ENCODE results near the gene GKN2. TPM values are rescaled to one million over a fixed set of nuclear protein-coding genes. Genes with fewer than 3 reads are reported as not detected.
A peak's percentile ranks its signal among the peaks of the same experiment; 100 is the strongest.
"Not testable (repeated sequence)": the region's sequence is repeated elsewhere in the genome, so short reads cannot be mapped to it uniquely, and the experiment has no call there.

Gene GKN2
- total RNA-seq, 2 experiments from 2014 or later = not detected

DNA sequence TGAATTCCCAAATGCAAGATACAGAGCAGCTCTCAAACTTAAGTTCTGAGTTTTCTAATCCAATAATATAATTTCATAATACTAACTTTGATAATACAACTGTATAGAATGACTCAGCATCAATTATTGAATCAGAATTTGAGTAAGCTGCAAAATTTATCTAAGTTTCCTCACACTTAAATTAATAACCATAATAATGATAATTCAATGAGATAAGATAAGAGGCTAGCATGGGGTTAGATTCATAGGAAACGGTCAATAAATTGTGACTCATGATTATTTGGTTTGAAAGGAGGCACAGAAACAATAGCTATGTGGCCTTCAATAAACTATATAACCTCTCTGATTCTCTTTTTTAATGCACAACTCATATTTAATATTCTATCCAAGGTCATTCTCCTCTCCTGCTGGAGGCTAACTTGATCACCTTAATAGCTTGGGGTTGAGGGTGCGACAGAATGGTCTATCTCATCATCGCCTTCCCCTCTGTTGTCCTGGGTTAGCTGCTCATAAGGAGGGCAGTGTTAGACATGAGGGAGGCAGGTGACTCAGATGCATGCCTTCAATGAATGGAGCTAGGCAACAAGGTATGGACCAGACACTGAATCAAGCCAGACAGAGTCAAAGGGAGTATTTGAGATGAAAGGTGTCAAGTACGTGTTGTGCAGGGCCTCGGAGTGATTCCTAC lies 45.3 kb downstream of the GKN2 start:
- no peaks in the 10 kb centered on the region for H3K9me3 Mint-ChIP-seq (ENCODE audit: low read depth)
- CTCF ChIA-PET = interaction anchor here (0.6 to 6.1 kb wide), 28 partner anchors 8 to 623 kb away, joined by 3 to 57 read pairs (median 4); partner anchors contain the start of genes APLF and FBXO48
- intact Hi-C loops (cut with DNase I, micrococcal nuclease) = loop anchor here (5.0 kb wide), 2 partner anchors 140 to 655 kb away; partner anchors contain the start of gene PPP3R1 (in 1 of the 2)
- H3K4me3 Mint-ChIP-seq = peak overlapping the region; percentile 46
- ATAC-seq = peak; percentile 18
- H3K27me3 Mint-ChIP-seq = no peaks in the 10 kb centered on the region
- POLR2A ChIA-PET = interaction anchor here (0.6 to 0.7 kb wide), 3 partner anchors 11 to 119 kb away, joined by 3 read pairs; no protein-coding TSS in a partner anchor
- peaks cover 36% of the 10 kb centered on the region for H3K4me1 Mint-ChIP-seq
- peak overlapping the region; percentile 95 for H3K27ac Mint-ChIP-seq
- no peak for DNase-seq
- no peaks in the 10 kb centered on the region for H3K36me3 Mint-ChIP-seq (ENCODE audit: low read depth)

DNA sequence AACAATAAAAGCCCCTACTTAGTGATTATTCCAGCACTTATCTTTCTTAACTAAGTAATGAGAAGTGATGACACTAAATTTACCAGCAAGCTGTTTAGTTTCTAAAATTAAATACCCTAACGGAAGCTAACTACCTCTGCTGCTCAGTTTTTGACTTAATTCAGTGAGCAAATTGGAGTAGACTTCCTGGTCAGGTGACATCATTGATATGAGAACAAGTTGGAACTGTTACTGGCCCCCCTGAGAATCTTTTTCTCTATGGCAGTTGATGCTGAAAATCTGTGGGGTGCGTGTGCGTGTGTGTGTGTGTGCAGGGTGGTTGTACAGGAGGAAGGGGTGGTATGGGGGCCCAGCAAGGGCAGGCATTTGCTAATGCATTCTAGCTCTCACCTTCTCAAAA lies 46.0 kb downstream of the GKN2 start:
- ATAC-seq = no peak
- Mint-ChIP-seq H3K9me3 (ENCODE audit: low read depth) (peaks cover 4% of the 10 kb centered on the region), H3K4me1 (peaks cover 36% of the 10 kb centered on the region), H3K36me3 (ENCODE audit: low read depth) (no peaks in the 10 kb centered on the region), H3K4me3 (no peak overlapping the region), H3K27ac (peak overlapping the region; percentile 3), H3K27me3 (no peaks in the 10 kb centered on the region)
- intact Hi-C loops (cut with DNase I, micrococcal nuclease) = loop anchor here (5.0 kb wide), 2 partner anchors 139 to 654 kb away; partner anchors contain the start of gene PPP3R1 (in 1 of the 2)
- ChIA-PET POLR2A (no interaction called here), CTCF (interaction anchor here (1.0 to 6.1 kb wide), 14 partner anchors 19 to 442 kb away, joined by 3 to 57 read pairs (median 7); partner anchors contain the start of genes APLF and FBXO48)
- DNase-seq = no peak

DNA sequence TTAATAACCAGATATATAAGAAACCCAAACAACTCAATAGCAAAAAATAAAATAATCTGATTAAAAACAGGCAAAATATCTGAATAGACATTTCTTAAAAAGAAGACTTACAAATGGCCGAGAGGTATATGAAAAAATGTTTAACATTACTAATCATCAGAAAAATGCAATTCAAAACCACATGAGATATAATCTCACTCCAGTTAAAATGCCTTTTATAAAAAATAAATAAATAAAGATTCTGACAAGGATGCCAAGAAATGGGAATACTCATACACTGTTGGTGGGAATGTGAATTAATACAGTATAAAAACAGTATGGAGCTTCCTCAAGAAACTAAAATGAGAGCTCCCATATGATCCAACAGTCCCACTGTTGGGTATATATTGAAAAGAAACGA lies 47.6 kb downstream of the GKN2 start:
- POLR2A ChIA-PET = no interaction called here
- no peaks in the 10 kb centered on the region for H3K36me3 Mint-ChIP-seq (ENCODE audit: low read depth)
- peaks cover 31% of the 10 kb centered on the region for H3K4me1 Mint-ChIP-seq
- H3K4me3 Mint-ChIP-seq = no peak overlapping the region
- no peaks in the 10 kb centered on the region for H3K27me3 Mint-ChIP-seq
- CTCF ChIA-PET = interaction anchor here (0.6 to 6.1 kb wide), 3 partner anchors 20 to 696 kb away, joined by 3 to 51 read pairs (median 5); partner anchors contain the start of genes APLF and FBXO48
- no peak for ATAC-seq
- DNase-seq = no peak
- H3K27ac Mint-ChIP-seq = no peak overlapping the region
- H3K9me3 Mint-ChIP-seq (ENCODE audit: low read depth) = peaks cover 14% of the 10 kb centered on the region
- intact Hi-C loops (cut with DNase I, micrococcal nuclease) = loop anchor here (5.0 kb wide), 2 partner anchors 138 to 653 kb away; partner anchors contain the start of gene PPP3R1 (in 1 of the 2)

DNA sequence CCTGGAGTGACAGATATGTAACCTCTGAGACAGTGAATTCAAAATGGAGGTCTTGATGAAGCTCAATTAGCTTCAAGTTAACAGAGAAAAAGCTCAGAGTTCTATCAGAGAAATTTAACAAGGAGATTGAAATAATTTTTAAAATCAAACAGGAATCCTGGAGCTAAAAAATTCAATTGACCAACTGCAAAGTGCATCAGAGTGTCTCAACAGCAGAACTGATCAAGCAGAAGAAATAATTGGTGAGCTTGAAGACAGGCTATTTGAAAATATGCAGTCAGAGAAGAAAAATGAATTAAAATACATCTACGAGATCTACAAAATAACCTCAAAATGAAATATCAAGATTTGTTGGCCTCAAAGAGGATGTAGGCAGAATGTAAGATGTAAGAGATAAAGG lies 51.1 kb downstream of the GKN2 start:
- no peak overlapping the region for H3K27ac Mint-ChIP-seq
- H3K4me1 Mint-ChIP-seq = peaks cover under 1% of the 10 kb centered on the region
- no peak overlapping the region for H3K4me3 Mint-ChIP-seq
- no peak for DNase-seq
- no peaks in the 10 kb centered on the region for H3K27me3 Mint-ChIP-seq
- H3K9me3 Mint-ChIP-seq (ENCODE audit: low read depth) = peaks cover 14% of the 10 kb centered on the region
- ChIA-PET CTCF (interaction anchor here (0.9 to 1.2 kb wide), 3 partner anchors 12 to 150 kb away, joined by 3 to 5 read pairs (median 3); no protein-coding TSS in a partner anchor), POLR2A (no interaction called here)
- no peaks in the 10 kb centered on the region for H3K36me3 Mint-ChIP-seq (ENCODE audit: low read depth)
- intact Hi-C loops (cut with DNase I, micrococcal nuclease) = no loop called here
- ATAC-seq = no peak

DNA sequence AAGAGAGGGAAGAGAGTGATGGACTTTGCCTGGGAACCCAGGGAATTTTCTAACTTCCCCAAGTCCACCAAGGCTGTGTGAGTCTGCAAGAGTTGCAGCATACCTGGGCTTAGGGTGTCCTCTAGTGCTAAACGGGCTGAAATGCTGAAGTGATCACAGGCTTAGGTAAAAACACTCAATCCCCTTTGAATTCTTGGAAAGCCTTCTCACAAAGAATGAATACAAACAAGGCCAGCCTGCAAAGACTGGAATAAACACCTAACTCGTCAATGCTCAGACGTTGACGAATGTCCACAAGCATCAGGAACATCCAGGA lies 51.5 kb downstream of the GKN2 start:
- H3K4me1 Mint-ChIP-seq = no peaks in the 10 kb centered on the region
- no peaks in the 10 kb centered on the region for H3K36me3 Mint-ChIP-seq (ENCODE audit: low read depth)
- ATAC-seq = no peak
- POLR2A ChIA-PET = no interaction called here
- CTCF ChIA-PET = interaction anchor here (0.9 kb wide), 2 partner anchors 12 to 20 kb away, joined by 3 to 5 read pairs; no protein-coding TSS in a partner anchor
- peaks cover 14% of the 10 kb centered on the region for H3K9me3 Mint-ChIP-seq (ENCODE audit: low read depth)
- intact Hi-C loops (cut with DNase I, micrococcal nuclease) = no loop called here
- no peaks in the 10 kb centered on the region for H3K27me3 Mint-ChIP-seq
- no peak for DNase-seq
- H3K27ac Mint-ChIP-seq = no peak overlapping the region
- no peak overlapping the region for H3K4me3 Mint-ChIP-seq

DNA sequence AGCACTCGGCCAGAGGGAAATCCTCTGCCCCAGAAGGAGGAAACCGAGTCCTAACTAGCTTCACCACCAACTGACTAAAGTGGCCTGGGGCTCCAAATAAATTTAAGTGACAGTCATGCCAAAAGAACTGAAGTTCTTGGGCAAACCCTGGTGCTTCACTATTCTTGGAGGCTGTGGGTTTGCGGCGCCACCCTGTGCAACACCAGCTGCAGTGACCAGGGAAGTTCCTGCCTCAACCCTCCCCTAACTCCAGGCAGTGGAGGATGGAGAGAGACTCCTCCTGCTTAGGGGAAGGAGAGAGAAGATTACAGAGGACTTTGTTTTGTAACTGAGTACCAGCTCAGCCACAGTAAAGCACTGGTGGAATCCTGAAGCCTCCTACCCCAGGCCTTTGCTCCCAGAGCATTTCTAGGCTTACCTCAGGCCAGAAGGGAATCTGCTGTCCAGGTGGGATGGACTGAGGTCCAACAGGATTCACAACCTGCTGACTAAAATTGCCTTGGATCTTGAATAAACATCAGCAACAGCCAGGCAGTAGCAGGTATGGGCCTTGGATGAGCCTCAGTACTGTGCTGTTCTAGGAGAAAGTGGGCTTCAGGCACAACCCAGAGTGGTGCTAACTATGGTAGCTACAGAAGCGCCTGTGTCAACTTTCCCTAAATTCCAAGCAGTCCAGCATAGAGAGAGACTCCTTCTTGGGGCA lies 52.0 kb downstream of the GKN2 start:
- DNase-seq (no peak), ATAC-seq (no peak)
- Mint-ChIP-seq H3K36me3 (ENCODE audit: low read depth) (no peaks in the 10 kb centered on the region), H3K4me1 (no peaks in the 10 kb centered on the region), H3K4me3 (no peak overlapping the region), H3K9me3 (ENCODE audit: low read depth) (peaks cover 14% of the 10 kb centered on the region), H3K27me3 (no peaks in the 10 kb centered on the region), H3K27ac (no peak overlapping the region)
- ChIA-PET CTCF (interaction anchor here (1.7 kb wide), 1 partner anchor 43 kb away, joined by 5 read pairs; no protein-coding TSS in a partner anchor), POLR2A (no interaction called here)
- intact Hi-C loops (cut with DNase I, micrococcal nuclease) = no loop called here

DNA sequence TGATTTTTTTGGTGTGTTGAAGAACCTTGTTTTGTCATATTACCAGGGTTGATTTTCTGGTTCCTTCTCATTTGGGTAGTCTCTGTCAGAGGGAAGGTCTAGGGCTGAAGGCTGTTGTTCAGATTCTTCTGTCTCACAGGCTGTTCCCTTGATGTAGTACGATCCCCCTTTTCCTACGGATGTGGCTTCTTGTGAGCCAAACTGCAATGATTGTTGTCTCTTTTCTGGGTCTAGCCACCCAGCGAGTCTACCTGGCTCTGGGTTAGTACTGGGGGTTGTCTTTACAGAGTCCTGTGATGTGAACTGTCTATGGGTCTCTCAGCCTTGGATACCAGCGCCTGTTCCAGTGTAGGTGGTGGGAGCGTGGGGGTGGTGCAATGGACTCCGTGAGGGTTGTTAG lies 56.7 kb downstream of the GKN2 start:
- ATAC-seq, H3K27me3 Mint-ChIP-seq, POLR2A ChIA-PET: not testable (repeated sequence)

More for the DNA sequence above, 56.7 kb downstream of the GKN2 start:
- DNase-seq; H3K4me3 Mint-ChIP-seq; H3K9me3 Mint-ChIP-seq (ENCODE audit: low read depth); H3K27ac Mint-ChIP-seq; intact Hi-C loops (cut with DNase I, micrococcal nuclease); H3K4me1 Mint-ChIP-seq; H3K36me3 Mint-ChIP-seq (ENCODE audit: low read depth): not testable (repeated sequence)
- CTCF ChIA-PET = interaction anchor here (0.7 to 1.8 kb wide), 4 partner anchors 29 to 194 kb away, joined by 3 to 6 read pairs (median 4); no protein-coding TSS in a partner anchor

Other genes starting within 250 kb of the GKN2 start
- 10 to 100 TPM; 57.9 to 73.2 TPM for gene ARHGAP25, start 218.1 kb downstream of the GKN2 start, total RNA-seq
- gene BMP10, start 81.5 kb downstream of the GKN2 start, total RNA-seq = not detected
- gene GKN1, start 21.7 kb upstream of the GKN2 start, total RNA-seq = not detected
- gene ANTXR1, start 60.3 kb upstream of the GKN2 start, total RNA-seq = under 1 TPM in 1 of 2 experiments, not detected in 1; 0.32 TPM

All from activated CD4-positive, alpha-beta T cell treated with anti-CD3 and anti-CD28 coated beads for 36 hours (primary cell).